ENCODE data around the gene NOLC1. TPM values are rescaled to one million over a fixed set of nuclear protein-coding genes. Genes with fewer than 3 reads are reported as not detected.

NOLC1 gene
- total RNA-seq, 1 experiment from 2014 or later, result 69.9 TPM

DNA sequence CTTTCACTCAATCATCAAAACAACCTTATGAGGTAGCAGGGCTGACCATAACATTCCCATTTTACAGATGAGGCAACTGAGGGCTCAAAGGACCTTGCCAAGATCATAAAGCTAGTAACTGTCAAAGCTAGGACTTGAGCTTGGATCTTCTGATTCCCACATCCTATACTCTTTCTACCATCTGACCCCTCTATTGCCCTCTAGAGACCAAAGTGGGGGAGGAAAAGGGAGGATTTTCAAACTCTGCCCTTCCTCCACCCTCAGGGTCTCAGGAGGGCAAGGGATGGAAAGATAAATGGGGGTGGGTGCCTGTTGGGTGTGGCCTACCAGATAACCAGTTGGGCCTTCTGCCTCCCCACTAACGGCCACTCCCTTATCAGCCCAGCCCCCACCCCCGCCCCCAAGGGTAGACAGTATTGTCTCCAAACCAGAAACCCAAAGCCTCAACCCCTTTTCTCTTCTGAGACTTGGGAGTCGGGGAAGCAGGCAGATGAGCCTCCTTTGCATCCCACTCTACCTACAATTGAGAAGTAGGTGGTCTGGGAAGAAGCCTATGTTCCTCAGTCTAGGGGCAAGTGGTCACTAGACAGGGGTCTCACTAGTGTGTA lies 39.9 kb upstream of the NOLC1 start:
- DNase-seq (no peak), ATAC-seq (no peak)
- ChIA-PET POLR2A (ENCODE audit: unreplicated experiment) (no interaction called here), CTCF (no interaction called here)
- Histone ChIP-seq H3K9me2 (replicated peaks; ENCODE audit: low read length) (no peaks in the 10 kb centered on the region), H3K36me3 (ENCODE audit: low read depth, low read length) (peaks cover 6% of the 10 kb centered on the region; the same call in 1 of the 2 replicates), H3F3A (ENCODE audit: low read length, unreplicated experiment) (no peaks in the 10 kb centered on the region), H3K9ac (ENCODE audit: low read length) (no peak overlapping the region), H2AFZ (ENCODE audit: low read length) (no peak overlapping the region), H4K20me1 (ENCODE audit: low read length) (peaks cover 10% of the 10 kb centered on the region), H3K4me1 (ENCODE audit: insufficient read depth, low read length) (peaks cover 27% of the 10 kb centered on the region), H3K79me2 (ENCODE audit: low read length) (peaks cover 51% of the 10 kb centered on the region), H3K4me2 (ENCODE audit: low read length) (no peak overlapping the region), H3K27ac (ENCODE audit: low read length) (no peak overlapping the region), H3K4me3 (ENCODE audit: low read length) (no peak overlapping the region), H3K27me3 (ENCODE audit: low read length) (no peaks in the 10 kb centered on the region), H3K9me3 (ENCODE audit: low read length) (no peaks in the 10 kb centered on the region)
- intact Hi-C loops (cut with micrococcal nuclease), result loop anchor here (2.0 kb wide), 1 partner anchor 46 kb away; no protein-coding TSS in a partner anchor
- TF ChIP-seq, protein P1, sequence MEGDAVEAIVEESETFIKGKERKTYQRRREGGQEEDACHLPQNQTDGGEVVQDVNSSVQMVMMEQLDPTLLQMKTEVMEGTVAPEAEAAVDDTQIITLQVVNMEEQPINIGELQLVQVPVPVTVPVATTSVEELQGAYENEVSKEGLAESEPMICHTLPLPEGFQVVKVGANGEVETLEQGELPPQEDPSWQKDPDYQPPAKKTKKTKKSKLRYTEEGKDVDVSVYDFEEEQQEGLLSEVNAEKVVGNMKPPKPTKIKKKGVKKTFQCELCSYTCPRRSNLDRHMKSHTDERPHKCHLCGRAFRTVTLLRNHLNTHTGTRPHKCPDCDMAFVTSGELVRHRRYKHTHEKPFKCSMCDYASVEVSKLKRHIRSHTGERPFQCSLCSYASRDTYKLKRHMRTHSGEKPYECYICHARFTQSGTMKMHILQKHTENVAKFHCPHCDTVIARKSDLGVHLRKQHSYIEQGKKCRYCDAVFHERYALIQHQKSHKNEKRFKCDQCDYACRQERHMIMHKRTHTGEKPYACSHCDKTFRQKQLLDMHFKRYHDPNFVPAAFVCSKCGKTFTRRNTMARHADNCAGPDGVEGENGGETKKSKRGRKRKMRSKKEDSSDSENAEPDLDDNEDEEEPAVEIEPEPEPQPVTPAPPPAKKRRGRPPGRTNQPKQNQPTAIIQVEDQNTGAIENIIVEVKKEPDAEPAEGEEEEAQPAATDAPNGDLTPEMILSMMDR (conservative IDR thresholded peaks at IDR 0.05; ENCODE audit: low read depth, low read length), result no peak
- TF ChIP-seq EZH2 (IDR thresholded peaks at IDR 0.05; ENCODE audit: low read length, unreplicated experiment), result no peak
- TF ChIP-seq EZH2phosphoT487 (IDR thresholded peaks at IDR 0.05; ENCODE audit: borderline replicate concordance, low read length), result no peak
- BruUV-seq (replicated peaks), result no TSS peak

DNA sequence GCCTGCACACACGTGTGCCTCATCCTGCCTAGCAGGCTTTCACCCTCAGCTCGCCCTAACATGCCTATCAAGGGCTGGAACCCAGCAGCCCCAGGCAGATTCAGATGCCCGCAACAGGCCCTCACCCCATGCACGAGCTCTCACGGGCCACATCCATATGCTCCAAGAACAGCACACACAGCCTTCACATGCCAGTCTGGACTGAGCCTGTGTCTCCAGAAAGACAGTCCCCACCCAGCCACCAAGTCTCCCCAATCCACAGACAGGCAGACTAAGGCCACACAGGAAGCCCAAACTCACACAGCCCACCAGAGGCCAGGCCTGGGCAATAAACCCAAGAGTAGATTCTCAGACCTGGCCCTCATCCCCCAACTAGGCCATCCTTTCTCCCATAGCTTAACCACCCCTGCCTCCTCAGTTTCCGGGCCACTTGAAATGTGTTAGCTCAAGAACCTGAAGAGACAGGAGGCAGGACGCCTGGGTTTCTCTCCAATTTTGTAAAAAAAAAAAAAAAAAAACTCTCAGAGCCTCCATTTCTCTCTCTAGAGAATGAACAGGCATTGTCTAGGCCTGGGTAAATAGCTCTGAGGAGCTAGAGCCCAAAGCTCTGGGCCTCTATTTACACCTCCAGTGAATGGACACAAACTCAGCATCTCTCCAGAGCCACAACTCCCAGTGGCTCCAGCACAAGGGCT lies 38.8 kb upstream of the NOLC1 start:
- peak overlapping the region; percentile 79 for H3K4me3 ChIP-seq (ENCODE audit: low read length)
- POLR2A ChIA-PET (ENCODE audit: unreplicated experiment), result interaction anchor here (0.6 kb wide), 2 partner anchors 12 to 900 kb away, joined by 14 to 34 read pairs; no protein-coding TSS in a partner anchor
- H3K4me1 ChIP-seq (ENCODE audit: insufficient read depth, low read length), result peaks cover 37% of the 10 kb centered on the region
- no peaks in the 10 kb centered on the region for H3K27me3 ChIP-seq (ENCODE audit: low read length)
- peak overlapping the region; percentile 76 for H3K9ac ChIP-seq (ENCODE audit: low read length)
- ATAC-seq (no peak), DNase-seq (no peak)
- H3K9me3 ChIP-seq (ENCODE audit: low read length), result no peaks in the 10 kb centered on the region
- peaks cover 5% of the 10 kb centered on the region; the same call in 1 of the 2 replicates for H3K36me3 ChIP-seq (ENCODE audit: low read depth, low read length)
- no peak overlapping the region for H3K27ac ChIP-seq (ENCODE audit: low read length)
- H4K20me1 ChIP-seq (ENCODE audit: low read length), result peaks cover 10% of the 10 kb centered on the region
- H3K9me2 ChIP-seq (replicated peaks; ENCODE audit: low read length), result no peaks in the 10 kb centered on the region
- H3K79me2 ChIP-seq (ENCODE audit: low read length), result peaks cover 61% of the 10 kb centered on the region
- H3F3A ChIP-seq (ENCODE audit: low read length, unreplicated experiment), result no peaks in the 10 kb centered on the region
- intact Hi-C loops (cut with micrococcal nuclease), result loop anchor here (2.0 kb wide), 1 partner anchor 47 kb away; no protein-coding TSS in a partner anchor
- TF ChIP-seq EZH2phosphoT487 (IDR thresholded peaks at IDR 0.05; ENCODE audit: borderline replicate concordance, low read length) (no peak), EZH2 (IDR thresholded peaks at IDR 0.05; ENCODE audit: low read length, unreplicated experiment) (no peak)
- TF ChIP-seq, protein P1 (conservative IDR thresholded peaks at IDR 0.05; ENCODE audit: low read depth, low read length), result no peak
- H2AFZ ChIP-seq (ENCODE audit: low read length), result no peak overlapping the region
- CTCF ChIA-PET, result no interaction called here
- TSS peak; percentile 34 for BruUV-seq (replicated peaks)
- H3K4me2 ChIP-seq (ENCODE audit: low read length), result peak overlapping the region; percentile 93

All from PC-3 (cell line).